Measurements from ENCODE around the gene SPACA4.

SPACA4 gene

DNA sequence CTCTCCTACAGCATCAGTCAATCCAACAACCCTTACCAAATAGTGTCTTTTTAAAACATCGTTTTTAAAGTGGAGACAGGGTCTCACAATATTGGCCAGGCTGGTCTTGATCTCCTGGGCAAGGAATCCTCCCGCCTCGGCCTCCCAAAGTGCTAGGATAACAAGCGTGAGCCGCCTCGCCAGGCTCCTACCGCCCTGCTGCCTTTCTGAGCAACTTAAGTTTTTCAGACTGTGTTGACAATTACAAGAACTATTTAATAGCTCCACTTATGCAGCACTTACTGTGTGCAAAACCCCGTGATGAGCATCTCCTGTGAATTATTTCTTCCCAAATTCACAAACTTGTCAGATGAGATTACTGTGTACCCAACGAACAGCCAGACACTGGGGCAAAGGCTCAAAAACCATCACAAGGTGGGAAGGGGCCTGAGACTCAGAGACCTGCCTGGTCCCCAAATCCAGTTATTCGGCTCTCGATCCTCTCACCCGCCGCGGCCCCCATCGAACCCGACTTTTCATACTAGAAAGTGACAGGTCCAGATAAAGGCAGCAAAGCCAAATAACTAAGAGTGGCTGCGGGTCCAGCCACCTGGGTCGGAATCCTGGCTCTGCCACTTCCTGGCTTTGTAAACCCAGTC lies 11.9 kb downstream of the SPACA4 start:
- ATAC-seq = no peak
- TF ChIP-seq ZNF565 (CRISPR knock-in tag; conservative IDR thresholded peaks at IDR 0.05; ENCODE audit: low read depth) = no peak
- TF ChIP-seq ZFP3 (CRISPR knock-in tag; IDR thresholded peaks at IDR 0.05) = no peak
- TF ChIP-seq CSDC2 (CRISPR knock-in tag; IDR thresholded peaks at IDR 0.05) = no peak
- TF ChIP-seq, protein P1, sequence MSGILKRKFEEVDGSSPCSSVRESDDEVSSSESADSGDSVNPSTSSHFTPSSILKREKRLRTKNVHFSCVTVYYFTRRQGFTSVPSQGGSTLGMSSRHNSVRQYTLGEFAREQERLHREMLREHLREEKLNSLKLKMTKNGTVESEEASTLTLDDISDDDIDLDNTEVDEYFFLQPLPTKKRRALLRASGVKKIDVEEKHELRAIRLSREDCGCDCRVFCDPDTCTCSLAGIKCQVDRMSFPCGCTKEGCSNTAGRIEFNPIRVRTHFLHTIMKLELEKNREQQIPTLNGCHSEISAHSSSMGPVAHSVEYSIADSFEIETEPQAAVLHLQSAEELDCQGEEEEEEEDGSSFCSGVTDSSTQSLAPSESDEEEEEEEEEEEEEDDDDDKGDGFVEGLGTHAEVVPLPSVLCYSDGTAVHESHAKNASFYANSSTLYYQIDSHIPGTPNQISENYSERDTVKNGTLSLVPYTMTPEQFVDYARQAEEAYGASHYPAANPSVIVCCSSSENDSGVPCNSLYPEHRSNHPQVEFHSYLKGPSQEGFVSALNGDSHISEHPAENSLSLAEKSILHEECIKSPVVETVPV (CRISPR knock-in tag; IDR thresholded peaks at IDR 0.05) = no peak
- no peak for TF ChIP-seq ARNTL (CRISPR knock-in tag; IDR thresholded peaks at IDR 0.05; ENCODE audit: borderline replicate concordance, low read depth)
- TF ChIP-seq ZNF70 (CRISPR knock-in tag; IDR thresholded peaks at IDR 0.05) = no peak
- TF ChIP-seq PPARA (CRISPR knock-in tag; IDR thresholded peaks at IDR 0.05; ENCODE audit: borderline replicate concordance) = no peak
- no peak for TF ChIP-seq BACH2 (CRISPR knock-in tag; IDR thresholded peaks at IDR 0.05; ENCODE audit: borderline replicate concordance)
- TF ChIP-seq ESRRG (CRISPR knock-in tag; IDR thresholded peaks at IDR 0.05) = no peak

DNA sequence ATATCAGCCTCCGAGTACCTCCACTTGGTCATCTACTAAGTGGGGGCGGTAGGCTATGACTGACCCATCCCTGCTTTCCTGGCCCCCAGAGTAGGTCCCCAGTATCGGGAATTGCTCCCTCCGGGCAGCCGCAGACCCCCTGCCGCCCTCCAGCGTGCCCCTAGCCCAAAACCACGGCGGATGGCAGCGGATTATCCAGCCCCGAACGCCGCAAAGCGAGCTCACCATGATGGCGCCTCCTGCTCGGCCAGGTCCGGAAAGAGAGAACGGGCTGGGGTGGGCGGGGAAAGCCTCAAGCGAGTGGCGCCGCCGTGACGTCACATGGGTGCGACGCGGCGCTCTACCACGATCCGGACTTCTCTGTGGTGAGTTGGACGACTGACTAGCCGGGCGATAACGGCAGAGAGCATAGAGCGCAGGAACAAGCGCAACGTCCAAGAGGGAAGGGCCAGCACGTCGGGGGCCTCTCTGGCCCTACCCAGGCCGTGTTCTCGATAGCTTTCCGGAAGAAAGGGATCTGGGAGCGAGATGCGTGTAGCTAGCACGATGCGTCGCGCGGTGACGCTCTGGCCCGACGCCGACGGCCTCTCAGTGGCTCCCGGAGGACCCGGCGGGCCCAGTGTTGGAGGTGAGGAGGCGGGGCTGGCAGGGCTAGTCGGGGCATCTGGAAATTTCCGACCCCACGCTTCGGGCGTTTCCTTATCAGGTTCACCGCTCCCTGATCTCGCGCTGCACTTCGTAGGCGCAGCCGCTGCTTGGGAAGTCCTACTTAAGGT lies 12.6 kb downstream of the SPACA4 start, which contains the start of the genes RPL18 and SPHK2:
TSS of gene RPL18 (minus strand) at position 263 of the 776 bp plus-strand sequence. CDS start at position 228, 35 bp downstream.
TSS of gene SPHK2 (plus strand) at position 591 of the 776 bp plus-strand sequence. CDS start 1,009 bp downstream, outside the sequence.
- peak; percentile 87 for ATAC-seq
- TF ChIP-seq ZNF8 (CRISPR knock-in tag; IDR thresholded peaks at IDR 0.05) (no peak), PPARA (CRISPR knock-in tag; IDR thresholded peaks at IDR 0.05; ENCODE audit: borderline replicate concordance) (no peak), TOX (CRISPR knock-in tag; IDR thresholded peaks at IDR 0.05; ENCODE audit: borderline replicate concordance) (no peak), ZFP3 (CRISPR knock-in tag; IDR thresholded peaks at IDR 0.05) (no peak), ZC3H10 (CRISPR knock-in tag; IDR thresholded peaks at IDR 0.05) (no peak)
- TF ChIP-seq, protein P2, sequence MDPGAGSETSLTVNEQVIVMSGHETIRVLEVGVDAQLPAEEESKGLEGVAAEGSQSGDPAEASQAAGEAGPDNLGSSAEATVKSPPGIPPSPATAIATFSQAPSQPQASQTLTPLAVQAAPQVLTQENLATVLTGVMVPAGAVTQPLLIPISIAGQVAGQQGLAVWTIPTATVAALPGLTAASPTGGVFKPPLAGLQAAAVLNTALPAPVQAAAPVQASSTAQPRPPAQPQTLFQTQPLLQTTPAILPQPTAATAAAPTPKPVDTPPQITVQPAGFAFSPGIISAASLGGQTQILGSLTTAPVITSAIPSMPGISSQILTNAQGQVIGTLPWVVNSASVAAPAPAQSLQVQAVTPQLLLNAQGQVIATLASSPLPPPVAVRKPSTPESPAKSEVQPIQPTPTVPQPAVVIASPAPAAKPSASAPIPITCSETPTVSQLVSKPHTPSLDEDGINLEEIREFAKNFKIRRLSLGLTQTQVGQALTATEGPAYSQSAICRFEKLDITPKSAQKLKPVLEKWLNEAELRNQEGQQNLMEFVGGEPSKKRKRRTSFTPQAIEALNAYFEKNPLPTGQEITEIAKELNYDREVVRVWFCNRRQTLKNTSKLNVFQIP (CRISPR knock-in tag; IDR thresholded peaks at IDR 0.05; ENCODE audit: borderline replicate concordance, low read depth) = no peak
- TF ChIP-seq, protein P3, sequence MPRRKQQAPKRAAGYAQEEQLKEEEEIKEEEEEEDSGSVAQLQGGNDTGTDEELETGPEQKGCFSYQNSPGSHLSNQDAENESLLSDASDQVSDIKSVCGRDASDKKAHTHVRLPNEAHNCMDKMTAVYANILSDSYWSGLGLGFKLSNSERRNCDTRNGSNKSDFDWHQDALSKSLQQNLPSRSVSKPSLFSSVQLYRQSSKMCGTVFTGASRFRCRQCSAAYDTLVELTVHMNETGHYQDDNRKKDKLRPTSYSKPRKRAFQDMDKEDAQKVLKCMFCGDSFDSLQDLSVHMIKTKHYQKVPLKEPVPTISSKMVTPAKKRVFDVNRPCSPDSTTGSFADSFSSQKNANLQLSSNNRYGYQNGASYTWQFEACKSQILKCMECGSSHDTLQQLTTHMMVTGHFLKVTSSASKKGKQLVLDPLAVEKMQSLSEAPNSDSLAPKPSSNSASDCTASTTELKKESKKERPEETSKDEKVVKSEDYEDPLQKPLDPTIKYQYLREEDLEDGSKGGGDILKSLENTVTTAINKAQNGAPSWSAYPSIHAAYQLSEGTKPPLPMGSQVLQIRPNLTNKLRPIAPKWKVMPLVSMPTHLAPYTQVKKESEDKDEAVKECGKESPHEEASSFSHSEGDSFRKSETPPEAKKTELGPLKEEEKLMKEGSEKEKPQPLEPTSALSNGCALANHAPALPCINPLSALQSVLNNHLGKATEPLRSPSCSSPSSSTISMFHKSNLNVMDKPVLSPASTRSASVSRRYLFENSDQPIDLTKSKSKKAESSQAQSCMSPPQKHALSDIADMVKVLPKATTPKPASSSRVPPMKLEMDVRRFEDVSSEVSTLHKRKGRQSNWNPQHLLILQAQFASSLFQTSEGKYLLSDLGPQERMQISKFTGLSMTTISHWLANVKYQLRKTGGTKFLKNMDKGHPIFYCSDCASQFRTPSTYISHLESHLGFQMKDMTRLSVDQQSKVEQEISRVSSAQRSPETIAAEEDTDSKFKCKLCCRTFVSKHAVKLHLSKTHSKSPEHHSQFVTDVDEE (CRISPR knock-in tag; IDR thresholded peaks at IDR 0.05) = peak; percentile 46; the same call in 1 of the 2 replicates
- TF ChIP-seq, protein P1 (CRISPR knock-in tag; IDR thresholded peaks at IDR 0.05) = no peak

DNA sequence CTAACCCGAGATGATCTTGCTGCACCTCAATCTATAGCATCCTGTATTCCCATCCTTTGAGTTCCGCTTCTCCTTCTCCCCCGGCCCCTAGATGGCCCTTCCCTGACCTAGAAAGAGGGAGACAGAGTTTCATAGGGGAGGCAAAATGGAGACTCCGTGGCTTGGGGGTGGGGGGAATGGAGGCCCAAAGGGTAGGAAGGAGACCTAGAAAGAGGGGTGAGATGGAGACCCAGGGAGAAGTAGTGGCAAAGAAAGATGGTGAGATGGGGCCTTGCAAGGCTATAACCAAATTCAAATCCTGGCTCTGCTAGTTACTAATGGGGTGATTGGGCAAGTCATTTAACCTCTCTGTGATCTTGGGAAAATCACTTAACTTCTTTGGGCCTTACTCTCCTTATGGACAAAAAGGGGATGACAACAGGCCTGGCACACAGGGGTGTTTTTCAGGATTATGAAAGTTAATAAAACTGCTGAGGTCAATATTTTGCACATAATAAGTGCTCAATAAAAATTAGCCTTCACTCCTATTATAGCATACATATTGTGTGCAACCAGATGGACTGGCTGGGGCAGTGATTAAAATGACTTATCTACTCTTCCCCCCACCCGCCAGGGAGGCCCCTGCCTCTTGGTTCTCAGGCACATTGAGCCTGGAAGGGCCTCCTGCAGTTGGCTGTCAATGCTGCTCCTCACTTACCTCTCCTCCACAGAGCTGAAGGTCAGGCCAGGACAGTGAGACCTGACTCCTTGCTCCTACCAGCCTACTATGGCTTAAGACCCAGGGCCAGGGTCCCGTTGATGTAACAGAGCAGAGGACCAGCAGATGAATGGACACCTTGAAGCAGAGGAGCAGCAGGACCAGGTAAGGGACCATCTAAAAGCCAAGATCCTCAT lies 13.4 kb downstream of the SPACA4 start:
- TF ChIP-seq, protein P4, sequence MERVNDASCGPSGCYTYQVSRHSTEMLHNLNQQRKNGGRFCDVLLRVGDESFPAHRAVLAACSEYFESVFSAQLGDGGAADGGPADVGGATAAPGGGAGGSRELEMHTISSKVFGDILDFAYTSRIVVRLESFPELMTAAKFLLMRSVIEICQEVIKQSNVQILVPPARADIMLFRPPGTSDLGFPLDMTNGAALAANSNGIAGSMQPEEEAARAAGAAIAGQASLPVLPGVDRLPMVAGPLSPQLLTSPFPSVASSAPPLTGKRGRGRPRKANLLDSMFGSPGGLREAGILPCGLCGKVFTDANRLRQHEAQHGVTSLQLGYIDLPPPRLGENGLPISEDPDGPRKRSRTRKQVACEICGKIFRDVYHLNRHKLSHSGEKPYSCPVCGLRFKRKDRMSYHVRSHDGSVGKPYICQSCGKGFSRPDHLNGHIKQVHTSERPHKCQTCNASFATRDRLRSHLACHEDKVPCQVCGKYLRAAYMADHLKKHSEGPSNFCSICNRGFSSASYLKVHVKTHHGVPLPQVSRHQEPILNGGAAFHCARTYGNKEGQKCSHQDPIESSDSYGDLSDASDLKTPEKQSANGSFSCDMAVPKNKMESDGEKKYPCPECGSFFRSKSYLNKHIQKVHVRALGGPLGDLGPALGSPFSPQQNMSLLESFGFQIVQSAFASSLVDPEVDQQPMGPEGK (CRISPR knock-in tag; IDR thresholded peaks at IDR 0.05; ENCODE audit: borderline replicate concordance) = no peak
- TF ChIP-seq CSDC2 (CRISPR knock-in tag; IDR thresholded peaks at IDR 0.05) (0 out of 2 replicates have a peak, but pooled peaks have one; percentile 62), PPARA (CRISPR knock-in tag; IDR thresholded peaks at IDR 0.05; ENCODE audit: borderline replicate concordance) (no peak), ESRRG (CRISPR knock-in tag; IDR thresholded peaks at IDR 0.05) (no peak)
- TF ChIP-seq, protein P3 (CRISPR knock-in tag; IDR thresholded peaks at IDR 0.05) = 0 out of 2 replicates have a peak, but pooled peaks have one; percentile 9
- no peak for ATAC-seq

All from SK-N-SH treated with all-trans-retinoic acid at 6 μM for 48 hours (cell line).